WERI-Rb-1 (cell line): ENCODE data around the gene EEF1A1.
"Not testable (repeated sequence)": the region's sequence is repeated elsewhere in the genome, so short reads cannot be mapped to it uniquely, and the experiment has no call there.

Experiments used
- DNase-seq: peaks from one replicate; pipeline ENCODE4 v3.0.0-alpha.2; 2020
- H3K27ac ChIP-seq: fragments of 250-450 bp; sonication (Bioruptor Pico); 2 replicates; pipeline ENCODE4 v1.5.1; 2020; ENCODE audit warnings: mild to moderate bottlenecking, moderate library complexity
- H3K27me3 ChIP-seq: fragments of 250-450 bp; sonication (Bioruptor Pico); 2 replicates; pipeline ENCODE4 v1.5.1; 2021; ENCODE audit warnings: mild to moderate bottlenecking, low read depth, moderate library complexity; ENCODE audit not compliant: insufficient read depth, severe bottlenecking
- H3K36me3 ChIP-seq: fragments of 250-450 bp; sonication (Bioruptor Pico); 2 replicates; pipeline ENCODE4 v1.5.1; 2020; ENCODE audit warnings: mild to moderate bottlenecking, moderate library complexity
- H3K4me3 ChIP-seq: 2 replicates; pipeline ENCODE4 v1.5.1; 2011; ENCODE audit warnings: low read depth, mild to moderate bottlenecking, control low read depth, low read length
- H3K9me3 ChIP-seq: fragments of 250-450 bp; sonication (Bioruptor Pico); 2 replicates; pipeline ENCODE4 v1.5.1; 2021; ENCODE audit warnings: mild to moderate bottlenecking, moderate library complexity; ENCODE audit not compliant: severe bottlenecking
- TF ChIP-seq, protein P1 (sequence below): IDR thresholded peaks from 2 replicates; pipeline ENCODE4 v1.5.1; 2011; ENCODE audit warnings: low read depth, mild to moderate bottlenecking, control low read depth, inconsistent platforms, low read length

Gene EEF1A1

DNA sequence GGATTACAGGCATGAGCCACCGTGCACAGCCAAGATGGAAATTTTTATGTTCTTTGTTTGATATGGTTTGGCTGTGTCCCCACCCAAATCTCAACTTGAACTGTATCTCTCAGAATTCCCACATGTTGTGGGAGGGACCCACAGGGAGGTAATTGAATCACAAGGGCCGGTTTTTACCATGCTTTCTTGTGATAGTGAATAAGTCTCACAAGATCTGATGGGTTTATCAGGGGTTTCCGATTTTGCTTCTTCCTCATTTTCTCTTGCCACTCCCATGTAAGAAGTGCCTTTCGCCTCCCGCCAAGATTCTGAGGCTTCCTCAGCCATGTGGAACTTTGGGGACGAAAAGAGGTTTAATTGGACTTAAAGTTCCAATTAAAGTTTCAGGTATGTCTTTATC is 14.6 kb downstream of the EEF1A1 start:
- TF ChIP-seq, protein P1, sequence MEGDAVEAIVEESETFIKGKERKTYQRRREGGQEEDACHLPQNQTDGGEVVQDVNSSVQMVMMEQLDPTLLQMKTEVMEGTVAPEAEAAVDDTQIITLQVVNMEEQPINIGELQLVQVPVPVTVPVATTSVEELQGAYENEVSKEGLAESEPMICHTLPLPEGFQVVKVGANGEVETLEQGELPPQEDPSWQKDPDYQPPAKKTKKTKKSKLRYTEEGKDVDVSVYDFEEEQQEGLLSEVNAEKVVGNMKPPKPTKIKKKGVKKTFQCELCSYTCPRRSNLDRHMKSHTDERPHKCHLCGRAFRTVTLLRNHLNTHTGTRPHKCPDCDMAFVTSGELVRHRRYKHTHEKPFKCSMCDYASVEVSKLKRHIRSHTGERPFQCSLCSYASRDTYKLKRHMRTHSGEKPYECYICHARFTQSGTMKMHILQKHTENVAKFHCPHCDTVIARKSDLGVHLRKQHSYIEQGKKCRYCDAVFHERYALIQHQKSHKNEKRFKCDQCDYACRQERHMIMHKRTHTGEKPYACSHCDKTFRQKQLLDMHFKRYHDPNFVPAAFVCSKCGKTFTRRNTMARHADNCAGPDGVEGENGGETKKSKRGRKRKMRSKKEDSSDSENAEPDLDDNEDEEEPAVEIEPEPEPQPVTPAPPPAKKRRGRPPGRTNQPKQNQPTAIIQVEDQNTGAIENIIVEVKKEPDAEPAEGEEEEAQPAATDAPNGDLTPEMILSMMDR, result no peak
- no peak for DNase-seq
- H3K36me3 ChIP-seq, result peaks cover 22% of the 10 kb centered on the region

GRCh38 chr6:73505705-73506104 is 15.1 kb downstream of the EEF1A1 start:
- H3K4me3 ChIP-seq, H3K27ac ChIP-seq, H3K9me3 ChIP-seq, DNase-seq, H3K27me3 ChIP-seq: not testable (repeated sequence)
- H3K36me3 ChIP-seq, result peaks cover 27% of the 10 kb centered on the region

More for the DNA sequence above, 14.6 kb downstream of the EEF1A1 start:
- no peak overlapping the region for H3K4me3 ChIP-seq
- no peaks in the 10 kb centered on the region for H3K27me3 ChIP-seq
- H3K27ac ChIP-seq, result no peak overlapping the region; the same call in 1 of the 2 replicates
- H3K9me3 ChIP-seq, result no peaks in the 10 kb centered on the region

GRCh38 chr6:73505142-73505541 is 15.7 kb downstream of the EEF1A1 start:
- DNase-seq, result no peak
- no peak overlapping the region for H3K4me3 ChIP-seq
- no peak overlapping the region for H3K27ac ChIP-seq

DNA sequence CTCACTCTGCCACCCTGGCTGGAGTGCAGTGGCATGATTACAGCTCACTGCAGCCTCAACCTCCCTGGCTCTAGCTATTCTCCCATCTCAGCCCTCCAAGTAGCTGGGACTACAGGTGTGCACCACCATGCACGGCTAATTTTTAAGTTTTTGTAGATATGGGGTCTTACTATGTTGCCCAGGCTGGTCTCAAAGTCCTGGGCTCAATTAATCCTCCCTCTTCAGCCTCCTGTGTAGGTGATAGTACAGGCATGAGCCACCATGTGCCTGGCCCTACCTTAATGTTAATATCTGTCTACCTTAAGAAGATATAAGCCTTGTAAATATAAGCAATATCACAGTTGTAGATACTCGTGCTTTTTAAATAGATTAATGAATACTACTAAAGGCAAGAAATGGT is 16.7 kb downstream of the EEF1A1 start:
- H3K9me3 ChIP-seq, result no peaks in the 10 kb centered on the region
- DNase-seq, result no peak
- H3K36me3 ChIP-seq, result peaks cover 35% of the 10 kb centered on the region
- no peak overlapping the region for H3K4me3 ChIP-seq
- no peak overlapping the region for H3K27ac ChIP-seq
- TF ChIP-seq, protein P1, result no peak
- no peaks in the 10 kb centered on the region for H3K27me3 ChIP-seq

More at GRCh38 chr6:73505142-73505541, 15.7 kb downstream of the EEF1A1 start:
- peaks cover 31% of the 10 kb centered on the region for H3K36me3 ChIP-seq
- no peaks in the 10 kb centered on the region for H3K27me3 ChIP-seq
- no peaks in the 10 kb centered on the region for H3K9me3 ChIP-seq
- TF ChIP-seq, protein P1, result no peak

DNA sequence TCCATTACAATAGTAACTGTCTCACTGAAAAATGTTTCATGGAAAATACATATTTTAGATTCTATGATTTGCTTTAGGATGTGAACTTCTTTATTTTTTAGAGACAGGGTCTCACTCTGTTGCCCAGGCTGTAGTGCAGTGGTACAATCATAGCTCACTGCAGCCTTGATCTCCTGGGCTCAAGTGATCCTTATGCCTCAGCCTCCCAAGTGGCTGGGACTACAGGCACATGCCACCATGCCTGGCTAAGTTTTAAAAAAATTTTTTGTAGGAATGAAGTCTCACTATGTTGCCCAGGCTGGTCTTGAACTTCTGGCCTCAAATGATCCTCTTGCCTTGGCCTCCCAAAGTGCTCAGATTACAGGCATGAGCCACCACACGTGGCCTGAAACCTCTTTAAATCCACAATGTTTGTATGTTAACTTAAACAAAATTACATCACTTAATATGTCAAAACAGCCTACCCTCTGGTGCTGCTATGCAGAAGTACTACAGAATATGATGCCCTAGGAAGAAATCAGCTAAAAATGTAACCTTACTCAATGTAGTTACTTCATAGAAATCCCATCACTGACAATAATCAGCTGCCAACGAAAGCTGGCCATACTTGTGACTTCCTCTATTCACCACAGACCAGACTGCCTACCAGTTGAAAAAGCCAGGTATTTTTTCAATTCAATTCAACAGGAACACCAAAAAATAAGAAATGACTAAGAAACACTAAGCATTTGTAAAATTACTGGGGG is 17.6 kb downstream of the EEF1A1 start:
- TF ChIP-seq, protein P1, result no peak
- Histone ChIP-seq H3K27me3 (no peaks in the 10 kb centered on the region), H3K36me3 (peaks cover 45% of the 10 kb centered on the region), H3K27ac (no peak overlapping the region), H3K4me3 (no peak overlapping the region), H3K9me3 (no peaks in the 10 kb centered on the region)
- no peak for DNase-seq

DNA sequence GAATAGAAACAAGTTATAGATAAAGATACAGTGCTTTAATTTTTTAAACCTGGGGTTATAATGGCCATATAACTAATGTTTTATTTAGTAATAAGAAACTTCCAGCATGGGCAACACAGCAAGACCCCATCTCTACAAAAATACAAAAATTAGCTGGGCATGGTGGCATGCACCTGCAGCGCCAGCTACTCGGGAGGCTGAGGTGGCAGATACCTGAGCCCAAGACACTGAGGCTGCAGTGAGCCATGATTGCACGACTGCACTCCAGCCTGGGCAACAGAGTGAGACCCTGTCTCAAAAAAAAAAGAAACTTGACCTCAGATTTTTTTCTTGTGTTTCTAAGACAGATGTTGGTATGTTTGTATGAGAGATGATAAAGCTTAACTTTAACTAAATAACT is 22.9 kb downstream of the EEF1A1 start:
- H3K27me3 ChIP-seq, result no peaks in the 10 kb centered on the region
- H3K36me3 ChIP-seq, result peaks cover 63% of the 10 kb centered on the region

More for the DNA sequence above, 22.9 kb downstream of the EEF1A1 start:
- Histone ChIP-seq H3K4me3 (no peak overlapping the region), H3K27ac (no peak overlapping the region), H3K9me3 (no peaks in the 10 kb centered on the region)
- TF ChIP-seq, protein P1, result no peak
- no peak for DNase-seq
